COLO668 (cell line): ENCODE measurements around the gene POLR3K.
"Not testable (repeated sequence)": the region's sequence is repeated elsewhere in the genome, so short reads cannot be mapped to it uniquely, and the experiment has no call there.

Experiments
- DNase-seq: peaks from one replicate; lab custom pipeline; 2025; ENCODE audit not compliant: unreplicated experiment; lab: John Stamatoyannopoulos, UW

The POLR3K gene

GRCh38 chr16:47234-47633 lies 6.2 kb downstream of the POLR3K start:
- DNase-seq, result no peak

DNA sequence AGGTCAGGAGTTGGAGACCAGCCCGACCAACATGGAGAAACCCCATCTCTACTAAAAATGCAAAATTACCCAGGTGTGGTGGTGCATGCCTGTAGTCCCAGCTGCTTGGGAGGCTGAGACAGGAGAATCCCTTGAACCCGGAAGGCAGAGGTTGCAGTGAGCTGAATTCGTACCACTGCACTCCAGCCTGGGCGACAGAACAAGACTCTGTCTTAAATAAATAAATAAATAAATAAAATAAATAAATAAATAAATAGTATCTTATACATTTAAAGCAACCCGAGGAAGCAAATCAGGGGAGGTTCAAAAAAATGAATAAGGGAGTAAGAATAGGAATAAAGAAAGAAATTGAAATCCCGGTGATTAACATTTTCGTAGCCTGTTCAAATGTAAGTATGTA lies 6.9 kb downstream of the POLR3K start:
- not testable (repeated sequence) for DNase-seq

DNA sequence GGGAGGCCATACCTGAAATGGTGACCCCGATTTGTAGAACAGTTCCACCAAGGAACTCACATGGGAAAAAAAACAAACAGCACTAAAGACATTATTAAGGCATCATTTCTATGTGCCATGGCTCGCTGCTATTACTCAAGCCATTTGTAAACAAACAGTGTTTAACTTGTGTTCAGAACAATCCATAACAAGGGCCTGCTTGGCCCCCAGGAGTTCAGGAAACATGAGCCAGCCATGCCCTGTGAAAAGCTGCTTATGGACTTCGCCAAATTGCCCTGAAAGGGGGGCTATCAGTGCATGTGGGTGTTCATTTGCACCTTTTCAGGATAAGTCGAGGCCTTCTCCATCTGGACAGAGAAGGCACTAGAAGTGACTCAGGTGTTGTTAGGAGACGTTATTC lies 8.0 kb downstream of the POLR3K start:
- peak; percentile 37 for DNase-seq

- DNase-seq, result no peak
These were observed 8.8 kb downstream of the POLR3K start for GRCh38 chr16:44655-45054.

DNA sequence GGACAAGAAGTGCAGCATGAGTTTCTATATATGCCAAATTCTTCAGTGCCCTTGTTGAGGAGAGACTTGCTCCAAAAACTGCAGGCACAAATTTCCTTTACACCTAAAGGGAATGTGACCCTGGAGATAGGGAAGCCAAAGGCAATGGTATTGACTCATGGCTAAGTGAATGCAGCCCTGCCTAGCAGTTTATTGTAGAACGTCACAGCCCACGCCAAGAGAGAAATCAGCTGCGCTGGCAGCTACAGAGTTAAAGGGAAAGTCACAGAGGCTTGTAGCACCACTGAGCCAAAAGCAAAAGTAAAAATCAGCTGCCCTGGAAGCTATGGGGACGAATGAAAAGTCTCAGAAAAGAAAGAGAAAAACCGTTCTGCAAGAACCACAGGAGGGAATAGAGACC lies 10.1 kb downstream of the POLR3K start:
- DNase-seq, result no peak

- DNase-seq, result no peak
These were observed 10.7 kb downstream of the POLR3K start for GRCh38 chr16:42691-43090.

DNA sequence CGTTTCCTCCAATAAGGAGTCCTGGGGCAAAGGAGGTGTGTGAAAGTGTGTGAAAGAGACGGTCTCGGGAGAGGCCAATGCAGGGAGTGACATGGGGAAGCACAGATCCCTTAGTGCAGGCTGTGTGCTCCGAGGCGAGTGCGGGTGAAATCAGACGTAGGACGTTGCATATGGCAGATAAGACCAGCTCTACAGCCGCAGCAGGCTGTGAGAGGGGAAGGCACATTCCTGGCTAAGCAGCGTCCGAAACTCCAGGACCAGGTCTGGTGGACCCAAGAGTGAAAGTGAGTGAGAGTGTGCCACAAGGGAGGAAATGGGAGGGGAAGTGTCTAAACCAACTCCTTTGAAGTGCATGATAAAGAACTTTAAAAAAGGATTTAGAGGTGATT lies 11.3 kb downstream of the POLR3K start:
- no peak for DNase-seq

DNA sequence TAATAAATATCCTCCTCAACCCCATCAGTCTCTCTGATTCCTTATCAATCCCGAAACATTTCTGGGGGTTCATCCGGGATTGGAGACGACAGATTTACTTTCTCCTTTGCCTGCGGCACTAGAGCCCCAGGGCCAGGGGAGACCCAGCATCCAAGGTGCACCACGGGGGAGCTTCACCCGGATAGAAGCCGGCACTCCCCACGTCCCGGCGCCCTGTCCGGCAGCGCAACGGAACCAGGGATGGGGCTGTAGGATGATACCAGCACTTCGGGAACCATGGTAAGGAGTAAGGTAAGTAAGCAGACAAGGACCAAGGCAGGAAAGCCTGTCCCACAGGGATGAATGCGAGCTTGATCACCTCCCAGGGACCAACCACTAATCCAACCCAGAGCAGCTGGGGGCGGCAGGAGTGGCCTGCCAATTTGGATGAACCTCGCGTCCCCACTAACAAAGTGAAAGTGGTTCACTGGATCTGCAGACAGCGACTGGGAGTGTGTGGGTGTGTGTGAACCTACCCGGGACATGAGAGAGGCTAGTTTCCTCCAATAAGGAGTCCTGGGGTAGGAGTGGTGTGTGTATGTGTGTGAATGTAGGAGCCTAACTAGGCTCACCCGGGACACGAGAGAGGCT lies 11.9 kb downstream of the POLR3K start:
- DNase-seq, result no peak

- peak; percentile 83 for DNase-seq
These were observed 14.2 kb downstream of the POLR3K start for GRCh38 chr16:38941-39892.

GRCh38 chr16:38206-38605 lies 15.2 kb downstream of the POLR3K start:
- DNase-seq, result not testable (repeated sequence)

DNA sequence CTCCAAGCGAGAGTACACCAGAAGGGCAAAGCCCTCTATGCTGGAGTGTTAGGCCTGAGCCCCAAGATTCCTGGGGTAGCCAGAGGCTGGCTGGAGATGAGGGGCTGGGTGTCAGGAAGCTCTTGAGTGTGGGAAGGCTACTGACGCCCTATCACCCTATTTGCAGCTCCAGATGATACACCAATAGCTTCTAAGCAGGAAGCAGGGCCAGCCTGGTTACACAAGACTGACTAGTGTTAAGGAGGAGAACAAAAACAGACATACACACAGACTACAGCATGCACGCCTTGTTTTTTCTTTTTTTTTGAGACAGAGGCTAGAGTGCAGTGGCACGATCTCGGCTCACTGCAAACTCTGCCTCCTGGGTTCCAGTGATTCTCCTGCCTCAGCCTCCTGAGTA lies 15.9 kb downstream of the POLR3K start:
- no peak for DNase-seq

DNA sequence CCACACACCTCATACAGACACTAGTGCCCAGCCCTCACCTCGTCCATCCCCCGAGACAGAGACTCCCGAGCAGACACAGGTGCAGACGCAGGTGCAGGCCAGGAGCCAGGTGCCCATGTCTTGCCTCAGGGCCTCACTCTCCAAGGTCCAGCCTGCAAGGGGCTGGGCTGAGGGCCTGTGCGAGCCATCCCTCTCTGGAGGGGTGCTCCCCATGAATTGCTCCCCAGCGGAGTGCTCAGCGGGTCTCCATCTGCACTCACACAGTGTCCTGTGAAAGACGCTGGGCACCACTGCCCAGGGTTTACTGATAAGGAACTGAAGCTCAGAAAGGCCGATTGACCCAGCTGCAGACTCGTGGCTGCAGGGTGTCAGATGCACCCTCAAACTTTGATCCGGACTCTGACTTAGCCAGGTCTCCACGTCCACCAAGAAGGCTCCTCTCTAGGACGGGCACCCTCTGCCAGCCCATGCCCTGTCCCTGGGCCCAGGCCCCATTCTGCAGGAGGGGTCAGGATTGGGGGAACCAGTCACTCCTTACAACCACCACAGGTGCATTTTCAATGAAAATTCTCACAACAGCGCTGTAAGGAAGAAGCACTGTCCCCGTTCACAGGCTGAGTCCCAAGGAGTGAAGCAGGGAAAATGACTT lies 16.9 kb downstream of the POLR3K start:
- peak; percentile 19 for DNase-seq

- no peak for DNase-seq
These were observed 17.6 kb downstream of the POLR3K start for GRCh38 chr16:35678-36305.

GRCh38 chr16:35011-35677 lies 18.3 kb downstream of the POLR3K start:
- DNase-seq, result no peak

GRCh38 chr16:34648-34987 lies 18.8 kb downstream of the POLR3K start:
- no peak for DNase-seq

GRCh38 chr16:33877-34647 lies 19.3 kb downstream of the POLR3K start:
- no peak for DNase-seq

DNA sequence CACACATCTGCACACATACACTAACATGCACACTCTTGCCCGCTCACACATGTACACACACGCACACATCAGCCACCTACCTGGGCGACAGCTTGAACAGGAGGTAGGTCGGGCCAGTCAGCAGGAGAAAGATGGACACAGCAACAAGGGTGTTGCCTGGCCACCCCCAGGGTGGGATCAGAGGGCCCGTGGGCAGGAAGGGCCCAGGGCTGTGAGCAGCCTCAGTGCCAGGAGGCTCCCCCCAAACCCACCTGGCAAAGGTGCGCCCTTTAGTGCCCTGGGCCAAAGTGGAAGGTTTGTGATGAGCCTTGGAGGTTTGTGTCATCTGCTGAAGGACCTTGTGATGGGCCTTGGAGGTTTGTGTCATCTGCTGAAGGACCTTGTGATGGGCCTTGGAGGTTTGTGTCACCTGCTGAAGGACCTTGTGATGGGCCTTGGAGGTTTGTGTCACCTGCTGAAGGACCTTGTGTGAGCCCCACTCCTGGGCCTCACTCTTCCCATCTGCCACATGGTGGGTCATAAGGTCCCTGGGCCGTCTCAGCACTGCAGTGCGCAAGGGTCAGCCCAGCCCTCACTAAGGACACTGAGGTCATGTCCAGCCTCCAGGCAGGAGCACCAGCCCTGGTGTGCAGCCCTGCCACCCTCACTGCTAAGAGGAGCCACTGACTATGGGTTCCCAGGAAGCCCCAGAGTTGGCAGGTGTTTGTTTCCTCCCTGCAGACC lies 20.1 kb downstream of the POLR3K start:
- not testable (repeated sequence) for DNase-seq

DNA sequence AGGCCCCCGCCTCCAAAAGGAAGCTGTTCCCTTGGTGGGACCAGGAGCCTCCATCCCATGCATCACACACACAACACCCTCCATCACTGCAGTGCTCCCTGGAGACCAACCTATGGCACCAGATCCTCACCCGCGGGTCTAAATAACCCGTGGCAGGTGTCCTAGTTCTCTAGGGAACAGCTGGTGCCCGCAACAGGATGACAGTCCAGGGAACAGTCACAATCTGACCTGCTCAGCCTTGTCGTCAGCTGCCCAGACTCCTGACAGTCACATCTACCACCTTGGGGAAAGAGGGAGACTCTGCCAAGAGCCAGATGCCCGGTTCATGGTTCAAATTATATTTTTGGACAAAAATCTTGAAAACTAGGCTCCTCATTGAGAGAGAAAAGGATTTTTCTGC lies 22.8 kb downstream of the POLR3K start:
- peak; percentile 15 for DNase-seq

DNA sequence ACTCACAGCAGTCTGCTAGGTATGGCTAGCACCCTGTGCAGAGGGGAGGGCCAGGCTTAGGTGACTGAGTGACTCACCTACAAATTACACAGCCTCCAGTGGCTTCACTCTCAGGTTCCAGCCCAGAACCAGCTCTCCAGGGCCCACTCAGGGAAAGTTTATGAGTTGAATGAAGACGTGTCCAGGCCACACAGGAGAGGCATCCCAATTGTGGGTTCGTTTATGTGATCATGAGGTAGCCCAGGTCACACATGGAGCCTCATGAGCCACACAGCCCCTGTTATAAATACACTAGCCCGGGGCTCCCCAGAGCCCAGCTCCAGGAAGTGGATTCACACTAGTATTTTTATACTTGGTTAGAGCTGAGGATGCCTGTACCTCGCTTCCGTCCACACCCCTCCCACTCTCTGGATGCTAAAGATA lies 27.5 kb downstream of the POLR3K start:
- not testable (repeated sequence) for DNase-seq

GRCh38 chr16:24151-24550 lies 29.3 kb downstream of the POLR3K start:
- not testable (repeated sequence) for DNase-seq
